ENCODE results near the gene CHD6.

The CHD6 gene

DNA sequence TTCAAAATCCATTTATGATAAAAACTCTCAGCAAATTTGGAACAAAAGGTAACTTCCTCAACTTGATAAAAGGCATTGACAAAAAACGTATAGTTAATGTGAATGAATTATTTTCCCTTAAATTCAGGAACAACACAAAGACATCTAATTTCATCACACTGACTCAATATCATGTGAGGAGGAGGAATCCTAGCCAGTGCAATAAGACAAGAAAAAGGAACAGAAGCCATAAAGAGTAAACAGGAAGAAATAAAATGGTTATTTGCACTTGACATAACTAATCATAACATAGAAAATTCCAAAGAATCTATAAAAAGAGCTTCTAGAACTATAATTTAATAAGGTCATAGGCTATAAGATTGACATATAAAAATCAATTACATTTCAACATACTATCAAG, 31.4 kb downstream of the CHD6 start:
- DNase-seq = no peak

DNA sequence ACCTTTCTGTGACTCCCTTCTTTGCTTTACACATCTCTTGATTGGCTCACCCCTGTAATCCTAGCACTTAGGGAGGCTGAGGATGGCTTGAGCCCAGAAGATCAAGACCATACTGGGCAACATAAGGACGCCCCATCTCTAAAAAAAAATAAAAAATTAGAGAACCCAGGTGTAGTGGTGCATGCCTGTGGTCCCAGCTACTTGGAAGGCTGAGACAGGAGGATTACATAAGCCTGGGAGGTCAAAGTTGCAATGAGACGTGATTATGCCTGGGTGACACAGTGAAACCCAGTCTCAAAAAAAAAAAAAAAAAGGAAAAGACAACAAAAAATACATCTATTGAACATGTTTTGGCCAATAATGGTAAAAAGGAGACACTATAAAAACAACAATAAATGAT, 37.8 kb downstream of the CHD6 start:
- no peak for DNase-seq

DNA sequence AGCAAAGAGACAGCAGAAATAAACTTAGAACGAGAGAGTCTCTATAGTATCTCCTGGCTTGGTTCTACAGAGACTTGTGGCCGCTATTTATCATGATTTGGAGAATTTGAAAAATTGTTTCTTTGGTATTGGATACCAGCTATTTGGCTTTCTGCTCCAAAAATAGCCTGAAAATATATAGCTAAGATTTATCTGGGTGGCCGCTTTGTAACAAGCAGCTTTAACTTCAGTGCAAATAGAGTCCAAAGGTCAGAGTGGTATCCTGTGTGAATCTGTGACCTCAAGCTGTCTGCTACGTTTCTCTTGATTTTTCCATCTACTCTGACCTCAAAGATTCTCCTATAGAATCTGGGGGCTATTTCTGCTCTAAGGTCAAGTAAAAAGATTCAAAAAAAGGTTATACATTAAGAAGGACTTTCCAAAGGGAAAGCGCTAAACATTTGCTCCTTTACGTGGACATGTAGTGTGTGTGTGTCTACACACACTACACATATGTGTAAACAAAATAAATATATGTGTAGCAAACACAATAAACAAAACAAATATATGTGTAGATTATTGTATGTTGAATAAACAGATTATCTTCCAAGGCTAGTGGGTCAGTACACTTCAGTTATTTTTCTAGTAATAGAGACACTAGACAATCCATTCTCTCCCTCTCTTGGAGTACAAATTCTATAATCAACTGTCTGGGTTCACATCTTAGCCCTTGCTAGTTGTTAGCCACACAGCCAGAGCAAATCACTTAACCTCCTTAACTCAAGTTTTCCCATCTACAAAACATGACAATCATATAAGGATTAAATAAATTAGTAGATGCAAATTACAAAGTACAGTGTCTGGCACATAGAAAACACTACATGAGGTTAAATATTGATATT, 40.8 kb downstream of the CHD6 start:
- DNase-seq = no peak

DNA sequence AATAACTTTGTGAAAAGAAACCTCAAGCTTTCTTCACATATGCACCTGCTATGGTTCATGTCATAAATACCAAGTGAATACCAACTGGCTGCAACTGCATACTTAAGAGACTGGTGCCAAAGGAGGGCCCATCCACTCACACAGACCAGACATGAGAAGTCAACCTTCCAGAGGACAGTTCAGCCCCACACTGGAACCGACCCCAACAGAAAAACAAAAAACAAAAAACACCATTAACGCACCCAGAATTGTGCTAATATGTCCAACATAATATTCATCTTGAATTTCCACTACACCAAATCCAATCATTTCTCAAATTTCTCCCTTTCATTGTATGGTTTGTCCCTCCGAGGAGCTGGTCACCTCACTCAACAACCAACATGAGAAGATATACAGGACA, 42.8 kb downstream of the CHD6 start:
- DNase-seq = no peak

DNA sequence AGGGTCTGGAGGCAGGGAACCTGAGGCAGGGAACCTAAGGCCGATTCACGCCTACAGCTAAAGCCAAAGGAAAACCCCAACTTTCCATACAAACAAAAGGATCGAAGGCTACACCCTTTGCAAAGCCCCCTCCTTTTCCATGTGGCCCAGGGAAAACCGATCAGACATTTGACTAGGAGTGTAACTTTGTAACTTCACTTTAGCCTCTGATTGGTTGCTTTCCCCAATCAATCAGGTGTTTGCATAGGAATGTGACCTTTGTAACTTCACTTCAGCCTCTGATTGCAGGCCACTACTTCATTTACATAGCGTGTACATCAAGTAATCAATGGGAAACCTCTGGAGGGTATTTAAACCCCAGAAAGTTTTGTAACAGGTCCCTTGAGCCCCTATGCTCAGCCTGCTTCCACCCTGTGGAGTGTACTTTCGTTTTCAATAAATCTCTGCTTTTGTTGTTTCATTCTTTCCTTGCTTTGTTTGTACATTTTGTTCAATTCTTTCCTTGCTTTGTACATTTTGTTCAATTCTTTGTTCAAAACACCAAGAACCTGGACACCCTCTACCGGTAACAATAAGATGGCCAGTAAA, 43.3 kb downstream of the CHD6 start:
- DNase-seq = no peak

DNA sequence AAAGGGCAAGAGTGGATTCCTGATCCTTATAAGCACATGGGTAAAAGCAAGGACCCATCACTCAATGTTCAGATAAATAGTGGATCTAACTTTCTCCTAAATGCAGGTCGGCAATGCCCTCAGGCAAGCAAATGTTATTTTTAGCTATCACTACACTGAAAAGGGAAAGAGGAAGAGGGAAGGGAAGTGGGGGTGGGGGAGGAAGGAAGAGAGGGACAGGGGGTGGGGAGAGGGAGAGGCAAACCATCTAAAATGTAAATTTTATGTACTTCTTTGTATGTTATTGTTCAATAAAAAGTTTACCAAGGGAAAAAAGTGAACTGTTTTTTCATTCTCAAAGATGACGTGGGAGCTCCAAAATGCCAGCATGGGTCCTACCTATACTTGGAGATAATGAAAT, 44.2 kb downstream of the CHD6 start:
- DNase-seq = no peak

DNA sequence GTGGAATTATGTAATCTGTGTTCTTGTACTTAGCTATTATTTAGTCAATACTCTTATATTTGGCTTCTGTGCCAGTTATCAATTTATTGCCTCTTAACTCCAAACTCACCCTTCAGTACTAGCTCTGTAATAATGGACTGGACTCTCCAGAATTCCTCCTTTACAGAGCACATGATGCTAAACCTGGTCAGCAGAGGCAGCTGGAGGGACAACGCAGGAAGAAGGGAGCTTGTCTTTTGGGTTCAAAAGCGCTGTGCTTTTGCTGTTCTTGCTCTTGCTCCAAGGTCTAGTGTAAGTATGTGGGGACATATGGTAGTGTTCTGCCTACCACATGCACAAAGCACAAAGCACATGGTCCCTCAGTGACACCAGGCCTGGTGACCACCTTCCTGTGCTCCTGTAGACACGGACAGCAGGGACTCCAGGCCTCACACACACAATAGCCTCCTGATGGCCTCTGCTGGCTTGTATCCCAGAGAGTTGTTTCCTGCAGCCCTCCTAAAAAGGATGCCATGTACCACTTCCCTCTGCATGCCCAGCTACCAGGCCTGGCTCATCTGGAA, 46.1 kb downstream of the CHD6 start:
- no peak for DNase-seq

DNA sequence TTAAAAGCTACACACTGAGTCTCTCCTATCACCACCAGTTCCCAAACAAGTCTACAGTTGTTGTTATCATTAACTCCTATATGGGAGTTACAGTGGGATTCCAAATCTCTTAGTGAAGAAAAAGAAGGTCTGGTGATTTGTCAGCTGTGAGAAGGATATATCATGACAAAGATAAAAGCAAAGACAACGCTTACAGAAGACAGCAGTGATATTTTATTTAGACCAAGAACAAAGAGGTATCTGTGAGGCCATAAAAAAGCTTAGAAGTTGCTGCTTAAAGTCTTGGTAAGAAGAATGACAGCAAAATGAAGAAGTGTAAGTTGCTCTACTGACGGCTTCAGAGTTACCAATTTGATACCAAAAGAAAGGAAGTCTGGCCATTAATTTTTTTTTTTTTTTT, 47.2 kb downstream of the CHD6 start:
- DNase-seq = no peak

DNA sequence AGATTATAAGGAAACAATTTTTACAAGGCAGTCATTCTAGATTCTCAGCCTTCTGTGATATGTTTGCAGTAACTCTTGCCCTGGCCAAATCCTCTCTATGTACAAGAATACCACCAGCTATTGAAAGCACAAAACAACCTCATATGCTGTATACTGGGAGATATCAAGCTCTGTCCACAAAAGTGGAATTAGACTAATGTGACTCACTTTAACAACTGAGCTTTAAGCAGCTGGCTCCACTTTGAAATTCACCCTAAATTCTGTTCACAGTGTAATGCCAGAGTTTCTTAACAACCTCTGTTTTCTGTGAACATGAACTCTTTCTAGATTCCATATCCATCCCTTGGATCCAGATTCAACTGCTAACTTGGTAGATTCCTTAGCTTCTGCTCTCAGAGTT, 47.6 kb downstream of the CHD6 start:
- DNase-seq = no peak

DNA sequence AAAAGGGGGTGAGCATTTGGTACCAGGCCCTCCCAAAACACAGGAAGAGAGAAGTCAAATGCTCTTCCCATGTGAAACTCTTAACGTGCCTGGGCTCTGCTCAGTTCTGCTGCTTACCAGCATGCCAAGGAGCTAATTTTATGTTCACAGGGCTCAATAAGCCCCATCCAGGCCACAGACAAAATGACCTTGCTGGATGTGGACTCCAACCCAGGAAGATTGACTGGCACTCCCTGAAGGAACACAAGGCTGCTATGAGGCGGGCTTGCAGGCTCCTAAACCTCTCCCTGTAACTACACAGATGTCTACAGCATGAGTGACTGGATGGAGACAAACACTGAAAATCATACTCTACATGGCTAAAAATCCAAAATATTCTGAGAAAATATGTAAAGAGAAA, 50.6 kb downstream of the CHD6 start:
- DNase-seq = no peak

DNA sequence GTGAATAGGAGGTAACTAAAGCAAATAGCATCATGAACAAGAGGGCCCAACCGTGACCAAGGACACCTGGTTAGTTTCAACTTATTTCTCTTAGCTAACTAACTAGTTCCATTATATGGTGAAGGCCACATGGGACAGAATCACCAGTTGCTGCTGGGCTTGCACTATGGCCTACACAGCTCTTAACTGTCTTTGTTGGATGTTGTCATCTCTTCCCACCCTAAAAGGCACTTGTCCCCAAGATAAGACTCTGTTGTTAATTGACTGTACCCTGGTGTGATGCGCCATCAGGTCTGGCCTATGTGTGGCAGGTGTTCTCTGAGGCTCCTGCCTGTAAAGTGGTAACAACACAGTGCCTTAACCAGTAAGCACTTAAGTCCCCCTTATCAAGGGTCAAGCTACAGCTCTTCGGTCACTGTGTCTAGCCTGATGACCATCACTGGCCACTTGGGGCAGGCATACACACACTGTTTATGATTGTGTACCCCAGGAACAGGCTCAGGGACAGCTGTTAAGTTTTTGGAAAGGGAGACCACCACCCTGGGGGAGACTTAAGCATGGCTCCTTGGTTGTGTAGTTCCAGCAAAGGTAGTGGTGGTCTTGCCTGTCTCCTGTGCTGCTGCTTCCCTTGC, 51.2 kb downstream of the CHD6 start:
- DNase-seq = no peak

DNA sequence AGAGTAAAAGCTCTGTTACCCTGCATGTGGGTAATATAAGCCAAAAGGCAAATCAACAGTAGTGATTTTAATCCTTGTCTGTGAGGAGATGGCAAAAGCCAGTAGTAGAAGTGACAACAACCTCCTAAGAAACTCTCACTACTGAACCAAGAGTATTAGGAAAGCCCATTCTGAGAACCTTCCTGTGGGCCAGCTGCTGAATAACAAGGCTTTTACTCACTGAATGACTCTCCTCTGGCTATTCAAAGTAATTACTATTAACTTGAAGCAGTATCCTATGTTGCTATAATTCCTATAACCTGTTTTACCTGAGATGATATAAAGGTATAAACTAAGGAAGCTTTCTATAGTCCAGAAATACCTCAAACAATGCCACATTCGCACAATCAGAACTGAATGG, 55.1 kb downstream of the CHD6 start:
- DNase-seq = no peak

DNA sequence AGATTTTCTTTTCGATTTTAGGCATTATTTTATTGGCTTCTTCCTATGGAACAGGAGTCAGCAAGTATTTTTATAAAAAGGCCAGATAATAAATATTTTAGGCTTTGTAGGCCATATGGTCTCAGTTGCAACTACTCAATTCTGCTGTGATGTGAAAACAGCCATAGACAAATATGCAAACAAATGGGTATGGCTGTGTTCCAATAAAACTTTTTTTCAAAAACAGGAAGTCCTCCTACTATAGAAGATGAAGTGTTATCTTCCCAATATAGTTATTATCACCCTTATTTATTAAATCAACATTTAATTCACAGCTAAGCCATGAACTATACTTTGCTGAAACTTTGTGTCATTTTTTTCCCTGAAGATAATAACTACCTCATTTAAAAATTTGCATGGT, 57.2 kb downstream of the CHD6 start:
- DNase-seq = no peak

DNA sequence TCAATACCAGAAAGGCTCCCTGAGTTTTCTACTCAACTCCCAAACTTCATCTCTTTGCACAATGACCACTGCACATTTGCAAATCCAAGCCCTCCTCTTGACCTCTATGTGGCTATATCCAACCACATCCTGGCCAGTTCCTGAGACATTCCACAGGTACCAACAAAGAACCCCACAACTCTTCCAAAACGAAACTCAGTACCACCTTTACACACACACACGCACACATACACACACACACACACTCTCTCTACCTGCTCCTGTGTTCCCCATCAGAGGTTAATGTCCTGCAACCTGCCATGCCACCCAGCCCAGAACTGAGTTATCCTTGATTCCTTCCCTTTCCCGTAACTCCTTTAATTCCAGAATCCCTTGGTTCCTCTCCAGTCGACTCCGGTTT, 58.5 kb downstream of the CHD6 start:
- no peak for DNase-seq

DNA sequence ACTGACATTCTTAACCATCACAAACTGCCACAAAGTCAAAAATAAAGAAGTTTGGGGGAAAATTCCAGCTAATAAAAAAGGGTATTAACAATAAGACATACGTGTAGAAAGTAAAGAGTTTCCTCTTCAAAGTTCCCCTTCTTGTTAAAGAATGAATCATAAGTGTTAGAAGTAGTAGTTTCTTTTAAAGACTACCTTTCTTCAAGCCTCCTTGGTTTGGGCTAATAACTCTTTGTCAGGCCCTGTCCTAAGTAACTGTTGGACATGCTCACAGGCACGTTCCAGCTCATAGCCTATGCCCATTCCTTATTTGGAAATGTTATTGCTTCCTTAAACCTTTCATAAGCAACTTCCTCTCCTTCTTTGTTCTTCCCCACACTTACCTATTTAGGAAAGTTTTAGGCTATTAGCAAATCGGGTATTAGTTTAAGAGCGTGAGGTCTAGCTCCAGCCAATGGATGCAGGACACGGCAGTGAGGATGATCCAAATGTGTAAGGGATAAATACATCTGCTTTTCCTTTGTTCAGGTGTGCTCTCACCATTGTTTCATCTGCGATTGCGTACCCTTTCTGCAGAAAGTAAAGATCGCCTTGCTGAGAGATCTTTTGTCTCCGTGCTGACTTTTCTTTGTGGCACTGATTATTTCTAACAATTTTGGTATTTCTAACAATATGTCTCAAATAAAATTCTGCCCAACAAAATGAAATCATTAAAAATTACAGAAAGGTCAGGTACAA, 64.9 kb downstream of the CHD6 start:
- no peak for DNase-seq

DNA sequence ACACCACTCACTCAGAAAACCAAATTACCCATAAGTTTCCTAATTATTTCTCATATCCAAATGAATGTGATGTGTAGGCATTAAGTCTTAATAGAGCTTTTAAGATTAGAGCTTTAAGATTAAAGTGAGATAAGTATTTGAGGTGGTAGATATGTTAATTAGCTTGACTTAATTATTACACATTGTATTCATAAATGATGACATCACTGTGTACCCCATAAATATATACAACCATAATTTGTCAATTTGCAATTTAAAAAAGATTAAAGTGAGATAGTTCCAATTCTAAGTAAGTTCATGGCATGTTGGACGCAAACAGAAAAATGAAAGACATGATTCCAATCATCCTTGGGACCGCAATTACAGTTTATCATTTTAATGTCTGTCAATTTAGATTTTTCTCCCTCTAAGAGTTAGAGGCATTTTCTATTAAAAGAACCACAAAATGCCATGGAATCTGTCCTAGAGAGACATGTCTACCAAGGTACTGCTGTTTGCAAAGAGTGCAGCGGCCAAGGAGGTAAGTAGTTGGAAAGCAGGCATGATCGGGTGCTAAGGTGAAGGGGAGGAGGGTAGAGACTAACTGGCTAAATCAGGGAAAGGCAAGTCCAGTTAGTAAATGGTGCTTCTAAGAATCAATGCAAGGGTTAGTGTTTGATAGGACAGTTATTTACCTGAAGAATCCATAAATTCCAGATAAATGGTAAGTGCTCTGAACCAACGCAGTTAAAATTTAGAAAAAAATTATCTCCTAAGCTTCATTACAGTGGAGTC, 65.7 kb downstream of the CHD6 start:
- no peak for DNase-seq

DNA sequence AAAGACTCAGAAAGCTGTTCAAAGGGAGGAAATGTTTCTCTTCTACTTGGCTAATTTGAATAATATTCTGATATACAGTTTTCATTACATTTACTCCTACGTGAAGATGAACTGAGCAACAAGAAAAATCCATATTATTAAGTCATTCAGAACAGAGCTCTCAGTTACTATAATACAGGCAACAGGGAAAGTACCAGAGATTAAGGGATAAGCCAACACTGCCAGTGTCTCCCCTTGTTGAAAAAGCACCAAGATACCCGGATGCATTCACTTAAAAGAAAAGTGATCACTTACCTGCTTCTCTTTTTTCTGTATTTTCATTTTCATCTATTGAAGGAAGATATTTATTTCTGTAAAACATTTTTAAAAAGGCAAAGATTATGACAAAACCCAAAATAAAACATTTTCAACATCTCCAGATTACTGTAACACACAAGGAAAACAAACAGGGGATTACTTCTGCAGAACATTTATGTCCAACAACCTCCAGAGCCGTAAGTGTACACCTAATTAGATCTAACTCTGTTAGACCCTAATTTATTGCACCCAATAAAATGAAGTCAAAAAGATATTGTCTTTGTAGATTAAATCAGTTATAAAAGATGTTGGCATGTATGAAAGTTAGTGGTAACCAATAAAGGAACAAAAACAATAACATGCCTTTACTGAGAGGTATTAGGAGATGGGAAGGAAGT, 67.0 kb downstream of the CHD6 start:
- no peak for DNase-seq

DNA sequence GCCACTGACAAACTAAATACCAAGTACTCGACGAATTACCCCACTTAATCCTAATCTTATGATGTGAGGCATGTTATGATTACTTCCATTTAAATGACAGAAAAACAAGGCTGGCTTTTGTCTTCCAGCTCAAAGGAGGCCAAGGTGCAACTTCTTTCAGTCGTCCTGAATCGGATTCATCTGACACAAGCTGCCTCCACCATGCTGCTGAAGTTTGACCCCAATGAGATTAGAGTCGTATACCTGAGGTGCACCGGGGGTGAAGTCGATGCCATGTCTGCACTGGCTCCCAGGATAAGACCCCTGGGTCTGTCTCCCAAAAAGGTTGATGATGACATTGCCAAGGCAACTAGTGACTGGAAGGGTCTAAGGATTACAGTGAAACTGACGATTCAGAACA, 71.0 kb downstream of the CHD6 start:
- DNase-seq = no peak

DNA sequence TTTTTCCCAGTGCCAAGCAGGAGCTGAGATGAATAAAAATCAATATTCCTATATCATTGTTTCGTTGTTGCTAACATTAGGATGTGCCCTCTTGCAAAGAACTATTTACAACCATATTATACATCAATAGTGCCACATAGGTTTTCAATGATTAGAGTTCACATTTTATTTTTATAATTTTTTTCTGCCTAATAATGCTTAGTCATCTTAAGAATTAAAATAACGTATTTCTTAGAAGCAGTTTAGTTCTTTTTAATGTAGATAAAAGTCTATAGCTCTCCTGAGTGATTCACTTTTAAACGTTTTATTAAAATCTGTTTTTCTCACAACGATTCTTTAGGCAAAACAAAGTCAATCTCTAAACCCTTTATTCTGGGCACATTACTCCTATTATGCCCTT, 71.6 kb downstream of the CHD6 start:
- no peak for DNase-seq

DNA sequence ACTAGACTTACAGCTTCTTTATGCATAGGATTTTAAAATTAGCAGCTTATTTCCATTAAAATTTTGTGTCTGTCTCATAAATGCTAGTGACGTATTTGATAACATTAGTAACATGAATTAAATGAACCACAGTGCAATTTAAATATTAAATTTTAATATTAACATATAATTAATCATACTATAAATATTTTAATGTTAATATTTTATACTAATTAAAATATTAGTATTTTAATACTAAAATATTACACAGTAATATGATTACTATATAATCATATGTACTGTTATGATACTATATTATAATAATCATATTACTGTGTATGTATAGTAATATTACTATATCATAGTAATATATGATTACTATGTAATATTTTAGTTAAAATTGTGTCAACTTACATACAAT, 73.7 kb downstream of the CHD6 start:
- DNase-seq = no peak

DNA sequence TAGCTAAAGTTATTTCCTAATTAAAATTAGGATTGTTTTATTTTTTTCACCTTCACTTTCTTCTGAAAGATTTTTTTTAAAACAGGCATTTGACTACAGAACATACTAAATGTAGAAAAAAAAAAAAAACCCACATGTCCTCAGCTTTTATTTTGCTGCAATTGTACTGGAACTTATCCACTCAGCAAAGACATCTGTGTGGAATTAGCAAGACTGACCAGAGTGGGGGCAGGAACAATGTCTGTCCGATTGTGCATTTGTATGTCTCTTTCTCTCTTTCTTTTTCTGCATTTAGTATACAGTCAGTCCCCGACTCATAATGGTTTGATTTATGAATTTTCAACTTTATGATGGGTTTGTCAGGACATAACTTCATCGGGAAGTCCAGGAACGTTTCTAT, 77.3 kb downstream of the CHD6 start:
- no peak for DNase-seq

DNA sequence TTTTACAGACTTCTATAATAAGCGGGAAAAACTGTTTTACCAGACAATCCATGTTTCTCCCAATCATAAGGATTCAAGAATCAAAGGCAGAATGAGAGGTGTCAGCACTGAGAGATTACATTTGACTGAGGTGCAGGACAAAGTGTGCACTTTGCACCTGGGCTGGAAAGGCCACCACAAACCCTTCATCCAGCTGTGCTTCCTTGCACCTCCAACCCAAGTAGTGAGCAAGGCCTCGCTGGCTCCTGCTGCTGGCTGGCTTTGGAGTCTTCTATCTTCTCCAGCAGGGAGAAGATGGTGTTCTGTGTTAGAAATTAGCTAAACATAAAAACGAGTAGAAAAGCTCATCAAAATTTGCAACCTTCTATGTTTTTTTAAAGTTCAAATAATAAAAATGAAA, 77.7 kb downstream of the CHD6 start:
- no peak for DNase-seq
